GM19455 (cell line): ENCODE results near the gene TNFRSF18.
"Not testable (repeated sequence)": the region's sequence is repeated elsewhere in the genome, so short reads cannot be mapped to it uniquely, and the experiment has no call there.

Experiments used
- ATAC-seq: cut with Tn5 transposase; IDR thresholded peaks from one replicate; pipeline ENCODE4 v1.9.1; 2021; ENCODE audit not compliant: unreplicated experiment

The TNFRSF18 gene

DNA sequence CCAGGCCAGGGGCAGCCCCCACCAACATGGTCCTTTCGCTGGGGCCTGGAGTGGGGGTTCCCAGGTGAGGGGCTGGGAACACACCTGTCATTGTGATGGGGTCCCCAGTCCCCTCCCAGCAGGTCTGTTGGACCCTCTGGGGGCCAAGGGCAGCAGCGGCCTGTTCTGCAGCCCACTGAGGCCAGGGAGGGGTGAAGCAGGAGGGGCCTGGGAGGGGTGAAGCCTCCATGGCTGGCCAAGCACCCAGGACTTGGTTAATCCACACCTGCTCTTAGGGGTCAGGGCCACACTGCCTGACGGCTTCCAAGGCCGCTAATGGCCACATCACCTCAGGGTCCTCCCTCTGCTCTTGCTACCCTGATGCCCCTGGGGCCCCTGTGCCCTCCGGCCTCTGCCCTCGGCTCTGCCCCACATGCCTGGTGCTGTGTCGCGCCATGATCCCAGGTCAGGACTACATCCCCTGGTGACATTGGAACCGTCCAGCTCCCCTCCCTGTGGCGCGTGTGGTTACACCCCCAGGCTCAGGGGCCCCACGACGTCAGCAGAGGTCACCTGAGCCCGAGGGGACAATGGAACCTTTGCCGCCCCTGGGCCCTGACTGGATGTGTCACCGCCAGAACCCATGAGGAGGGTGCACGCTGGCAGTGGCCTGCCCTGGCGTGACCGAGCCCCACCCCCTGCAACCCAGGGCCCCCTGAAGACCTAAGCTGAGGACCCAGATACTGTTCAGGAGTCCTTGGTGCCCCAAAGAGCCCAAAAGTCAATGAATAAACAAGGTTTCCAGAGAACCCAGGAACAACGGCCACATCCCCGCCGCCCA, 7.0 kb downstream of the TNFRSF18 start:
- ATAC-seq: no peak

- no peak for ATAC-seq
These were observed 7.8 kb downstream of the TNFRSF18 start for GRCh38 chr1:1198423-1199140.

DNA sequence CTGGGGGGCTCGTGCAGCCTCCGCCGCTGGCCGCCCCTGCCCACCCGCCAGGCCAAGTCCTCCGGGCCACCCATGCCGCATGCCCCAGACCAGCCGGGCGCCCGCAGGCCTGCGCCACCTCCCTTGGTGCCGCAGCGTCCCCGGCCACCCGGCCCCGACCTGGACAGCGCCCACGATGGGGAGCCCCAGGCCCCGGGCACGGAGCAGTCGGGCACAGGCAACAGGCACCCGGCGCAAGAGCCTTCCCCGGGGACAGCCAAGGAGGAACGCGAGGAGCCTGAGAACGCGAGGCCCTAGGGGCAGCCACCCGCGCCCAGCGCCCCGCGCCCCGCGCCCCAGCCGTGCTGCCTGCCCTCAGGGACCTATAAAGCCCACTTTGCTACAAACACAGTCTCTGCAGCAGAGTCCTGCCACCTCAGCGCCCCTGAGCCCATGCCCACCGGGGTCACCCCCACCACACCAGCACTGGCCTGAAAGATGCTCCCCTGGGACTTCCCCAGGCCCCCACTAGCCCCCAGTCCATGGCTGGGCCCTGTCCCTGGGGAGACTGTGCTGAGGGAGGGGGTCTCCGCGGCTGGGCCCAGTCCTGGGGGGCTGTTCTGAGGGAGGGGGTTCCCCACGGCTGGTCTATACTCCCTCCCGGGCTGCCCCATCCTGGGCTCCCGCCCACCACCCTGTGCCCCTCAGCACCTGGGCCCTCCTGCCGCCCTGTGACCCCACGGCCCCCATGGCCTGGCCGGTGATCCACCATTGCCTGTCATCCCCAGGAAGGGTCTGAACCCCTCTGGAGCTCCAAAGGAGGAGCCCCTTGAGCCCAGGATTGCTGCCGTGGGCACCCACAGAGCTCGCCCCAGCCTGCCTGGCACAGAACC, 8.6 kb downstream of the TNFRSF18 start:
- ATAC-seq: no peak

GRCh38 chr1:1197188-1197500, 9.2 kb downstream of the TNFRSF18 start:
- ATAC-seq: no peak

- ATAC-seq: no peak
These were observed 9.8 kb downstream of the TNFRSF18 start for GRCh38 chr1:1196431-1197187.

DNA sequence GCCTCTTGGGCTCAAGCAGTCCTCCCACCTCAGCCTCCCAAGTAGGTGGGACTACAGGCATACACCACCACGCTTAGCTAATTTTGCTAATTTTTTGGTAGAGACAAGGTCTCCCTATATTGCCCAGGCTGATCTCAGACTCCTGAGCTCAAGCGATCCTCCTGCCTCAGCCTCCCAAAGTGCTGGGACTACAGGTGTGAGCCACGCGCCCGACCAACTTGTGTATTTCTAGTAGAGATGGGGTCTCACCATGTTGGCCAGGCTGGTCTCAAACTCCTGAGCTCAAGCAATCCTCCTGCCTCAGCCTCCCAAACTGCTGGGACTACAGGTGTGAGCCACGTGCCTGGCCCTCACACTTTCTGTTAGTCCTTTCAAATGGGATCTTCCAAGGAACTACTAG, 10.7 kb downstream of the TNFRSF18 start:
- ATAC-seq: not testable (repeated sequence)

- no peak for ATAC-seq
These were observed 11.7 kb downstream of the TNFRSF18 start for GRCh38 chr1:1194723-1195122.

GRCh38 chr1:1191734-1192133, 14.7 kb downstream of the TNFRSF18 start:
- ATAC-seq: no peak

DNA sequence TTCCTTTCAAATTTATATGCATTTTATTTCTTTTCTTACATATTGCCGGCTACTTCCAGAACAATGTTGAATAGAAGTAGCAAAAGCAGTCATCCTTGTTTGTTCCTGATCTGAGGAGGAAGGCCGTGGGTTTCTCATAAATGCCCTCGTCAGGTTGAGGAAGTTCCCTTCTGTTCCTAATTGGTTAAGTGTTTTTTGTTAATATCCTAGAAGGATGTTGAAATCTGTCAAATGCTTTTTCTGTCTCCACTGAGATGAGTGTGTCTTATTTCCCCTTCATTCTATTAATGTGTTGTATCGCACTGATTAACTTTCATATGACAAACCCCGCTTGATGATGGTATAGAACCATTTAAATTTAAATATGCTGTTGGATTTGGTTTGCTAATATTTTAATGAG, 17.3 kb downstream of the TNFRSF18 start:
- no peak for ATAC-seq

GRCh38 chr1:1187938-1188337, 18.5 kb downstream of the TNFRSF18 start:
- no peak for ATAC-seq

DNA sequence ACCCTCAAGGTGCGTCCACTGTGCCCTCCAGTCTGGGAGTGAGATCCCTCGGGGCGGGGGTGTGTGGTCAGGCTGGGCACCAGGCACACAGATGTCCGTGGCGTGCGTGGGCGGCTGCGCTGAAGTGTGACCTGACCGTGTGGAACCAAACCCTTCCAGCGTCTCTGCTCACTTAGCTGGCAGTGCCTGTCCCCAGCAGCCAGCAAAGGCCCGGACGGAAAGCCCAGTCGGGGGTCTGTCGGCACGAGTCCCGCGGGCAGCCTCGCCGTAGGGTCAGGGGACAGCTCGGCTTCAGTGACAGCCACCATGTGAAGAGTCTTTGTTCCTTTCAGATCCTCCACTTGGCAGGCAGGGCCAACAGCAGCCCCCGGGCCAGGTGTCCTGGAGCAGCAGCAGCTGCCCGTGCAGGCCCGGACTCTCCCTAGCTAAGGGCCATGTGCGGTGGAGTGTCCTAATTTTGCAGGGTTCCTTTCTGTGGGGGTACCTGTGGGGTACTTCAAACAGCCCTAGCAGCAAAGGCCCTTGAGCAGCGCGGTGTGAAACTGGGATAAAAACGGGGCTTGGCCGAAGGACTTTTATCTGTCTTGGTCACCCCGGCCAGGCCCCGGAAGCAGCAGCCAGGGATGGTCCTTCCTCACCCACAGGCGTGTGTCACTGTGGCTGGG, 21.2 kb downstream of the TNFRSF18 start:
- ATAC-seq: no peak

- no peak for ATAC-seq
These were observed 22.3 kb downstream of the TNFRSF18 start for GRCh38 chr1:1183833-1184775.

DNA sequence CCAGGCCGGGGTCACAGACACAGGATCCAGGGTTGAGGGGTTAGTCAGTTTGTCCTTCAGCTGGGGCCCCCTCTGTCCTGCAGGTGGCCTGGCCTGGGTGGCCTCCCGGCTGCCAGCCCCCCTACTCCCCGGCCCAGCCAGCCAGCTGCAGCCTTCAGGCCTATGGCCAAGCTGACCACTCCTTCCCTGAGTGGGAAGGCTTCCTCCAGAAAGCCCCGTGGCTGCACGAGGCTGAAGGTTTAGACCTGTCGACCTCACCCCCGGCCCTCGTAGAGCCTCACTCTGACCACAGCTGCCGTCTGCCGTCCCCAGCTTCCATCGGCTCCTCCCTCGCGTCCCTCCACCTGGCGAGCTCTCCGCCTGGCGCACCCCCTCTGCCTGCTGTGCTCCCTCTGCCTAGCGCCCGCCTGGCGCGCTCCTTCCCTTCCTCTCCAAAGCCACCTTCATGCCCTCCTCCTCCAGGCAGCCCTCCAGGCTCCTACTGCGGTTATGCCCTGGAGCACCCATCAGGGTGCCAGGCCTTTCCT, 23.1 kb downstream of the TNFRSF18 start:
- ATAC-seq: no peak

DNA sequence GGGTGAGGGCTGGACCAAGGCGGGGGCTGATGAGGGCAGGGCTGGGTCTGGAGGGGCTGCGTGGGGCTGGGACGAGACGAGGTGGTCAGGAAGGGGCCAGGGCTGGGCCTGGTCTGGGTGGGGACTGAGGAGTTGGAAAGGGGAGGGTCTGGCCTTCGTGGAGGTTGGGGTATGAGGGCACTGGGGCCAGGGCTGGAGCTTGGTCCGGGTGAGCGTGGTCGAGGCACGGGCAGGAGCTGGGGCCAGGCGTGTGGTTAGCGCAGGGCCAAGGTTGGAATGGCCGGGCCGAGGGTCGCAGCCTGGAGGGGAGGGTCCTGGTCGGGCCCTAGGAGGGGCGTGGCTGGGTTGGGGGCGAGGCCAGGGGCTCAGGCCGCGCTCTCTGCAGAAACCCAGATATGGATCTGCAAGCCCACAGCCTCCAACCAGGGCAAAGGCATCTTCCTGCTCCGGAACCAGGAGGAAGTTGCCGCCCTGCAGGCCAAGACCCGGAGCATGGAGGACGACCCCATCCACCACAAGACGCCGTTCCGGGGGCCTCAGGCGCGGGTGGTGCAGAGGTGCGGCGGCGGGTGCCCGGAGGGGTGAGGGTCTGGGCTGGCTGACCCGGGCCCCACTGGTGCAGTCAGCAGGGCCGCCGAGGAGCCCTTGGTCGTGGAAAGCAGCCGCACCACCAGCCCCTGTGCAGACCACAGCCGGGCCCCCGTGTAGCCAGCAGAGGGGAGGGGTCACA, 23.7 kb downstream of the TNFRSF18 start:
- no peak for ATAC-seq

DNA sequence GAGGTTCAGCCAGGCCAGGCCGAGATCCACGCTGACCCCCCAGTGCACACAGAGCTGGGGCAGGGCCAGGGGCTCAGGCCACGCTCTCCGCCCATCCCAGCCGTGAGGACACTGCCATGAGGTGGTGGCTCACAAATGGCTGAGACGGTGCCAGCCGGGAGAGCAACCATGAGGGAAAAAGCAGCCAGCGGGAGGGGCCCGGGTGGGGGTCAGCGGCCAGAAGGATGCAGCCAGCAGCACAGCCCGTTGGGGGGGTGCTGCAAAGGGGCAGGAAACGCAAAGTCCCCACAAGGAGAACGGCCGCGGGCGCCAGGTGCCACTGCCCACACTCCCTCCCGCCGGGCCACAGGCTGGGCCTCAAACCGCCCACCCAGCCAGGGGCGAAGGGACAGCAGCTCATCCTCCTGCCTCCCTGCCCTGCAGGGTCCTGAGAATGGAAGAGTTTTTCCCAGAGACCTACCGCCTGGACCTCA, 24.4 kb downstream of the TNFRSF18 start:
- no peak for ATAC-seq

DNA sequence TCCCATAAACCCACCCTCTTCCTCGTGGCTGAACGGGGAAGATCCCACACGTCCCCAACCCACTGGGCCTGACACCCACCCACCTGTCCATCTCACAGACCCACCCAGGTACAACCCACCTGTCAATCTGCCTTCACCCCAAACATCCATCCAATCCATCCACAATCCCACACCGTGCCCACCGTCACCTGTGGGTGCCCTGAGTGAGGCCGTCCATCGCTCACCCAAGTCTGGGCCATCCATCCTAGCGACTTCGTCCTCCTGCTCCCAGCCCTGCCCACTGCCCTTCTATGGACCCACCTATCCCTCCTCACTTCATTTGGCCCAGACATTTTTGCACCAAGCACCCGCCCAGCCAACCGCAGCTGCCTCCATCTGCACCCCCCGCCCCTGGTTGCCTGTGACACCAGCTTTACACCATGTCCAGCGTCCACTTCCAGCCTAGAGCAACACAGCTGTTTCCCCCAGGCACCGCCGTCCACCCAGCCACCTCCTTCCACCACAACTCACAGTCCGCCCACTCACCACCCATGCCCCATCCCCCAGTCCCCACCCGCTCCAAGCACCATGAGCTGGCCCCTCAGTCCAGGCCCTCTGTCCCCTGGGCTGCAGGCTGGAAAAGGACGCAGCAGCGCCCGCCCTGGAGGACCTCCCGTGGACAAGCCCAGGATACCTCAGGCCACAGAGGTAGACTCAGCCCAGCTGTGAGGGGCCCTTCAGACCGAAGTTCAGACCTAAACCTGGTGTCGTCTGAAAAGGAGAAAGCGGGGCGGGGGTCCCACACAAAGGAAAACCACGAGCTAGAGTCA, 25.1 kb downstream of the TNFRSF18 start:
- ATAC-seq: no peak
